K562 treated with DMSO at 1 percent for 12 hours (cell line): ENCODE data around the gene RGS16. TPM values are rescaled to one million over a fixed set of nuclear protein-coding genes. Genes with fewer than 3 reads are reported as not detected.

Source experiments
- total RNA-seq: library from RNA; unstranded; fragments of 300-600 nt; gene quantifications from 2 replicates; pipeline ENCODE4 v1.2.3, GENCODE V29; 2022; ENCODE audit not compliant: insufficient read depth

The RGS16 gene, protein sequence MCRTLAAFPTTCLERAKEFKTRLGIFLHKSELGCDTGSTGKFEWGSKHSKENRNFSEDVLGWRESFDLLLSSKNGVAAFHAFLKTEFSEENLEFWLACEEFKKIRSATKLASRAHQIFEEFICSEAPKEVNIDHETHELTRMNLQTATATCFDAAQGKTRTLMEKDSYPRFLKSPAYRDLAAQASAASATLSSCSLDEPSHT
- 0.89 and 1.6 TPM in 2 replicates for total RNA-seq

DNA sequence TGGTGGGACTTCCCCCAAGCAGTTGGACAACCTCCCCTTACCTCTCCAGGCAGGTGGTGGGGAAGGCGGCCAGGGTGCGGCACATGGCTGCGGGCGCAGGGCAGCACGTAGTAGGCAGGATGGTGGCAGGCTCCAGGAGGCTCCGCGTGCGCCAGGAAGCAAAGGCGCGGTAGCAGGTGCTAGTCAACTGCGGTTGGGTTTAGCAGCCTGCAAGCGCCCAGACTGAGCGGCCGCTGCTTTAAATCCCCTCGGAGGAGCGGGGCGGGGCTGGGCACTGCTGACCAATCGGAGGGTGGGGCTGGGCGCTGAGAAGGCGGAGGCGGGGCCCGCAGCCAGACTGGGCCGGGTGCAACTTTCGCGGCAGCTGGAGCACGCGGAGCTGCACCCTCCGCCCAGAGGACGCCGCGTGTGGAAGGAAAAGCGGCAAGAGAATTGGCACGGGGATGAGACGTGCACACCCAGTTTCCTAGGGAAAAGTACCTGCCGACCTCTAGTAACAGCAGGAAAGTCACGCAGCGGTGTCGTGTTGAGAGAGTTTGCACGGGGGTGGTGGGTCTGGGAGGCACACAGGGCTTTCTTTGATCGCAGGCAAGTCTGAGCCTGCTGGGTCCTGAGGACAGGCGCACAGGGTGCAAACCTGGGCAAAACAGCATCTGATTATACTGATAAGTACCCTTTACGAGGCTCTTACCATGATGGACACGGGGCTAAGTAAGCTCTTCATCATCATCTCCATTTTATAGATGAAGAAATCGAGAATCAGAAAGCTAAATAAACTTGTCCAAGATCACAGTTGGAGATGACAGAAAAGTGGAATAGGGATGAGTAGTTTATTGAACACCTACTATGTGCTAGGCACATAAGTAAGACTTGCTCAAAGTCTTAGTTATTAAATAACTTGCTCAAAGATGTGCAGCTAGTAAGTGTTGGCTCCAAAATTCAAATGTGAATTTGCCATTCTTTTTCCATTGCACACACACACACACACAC lies at the start of gene RGS16:
RGS16 (minus strand) TSS at position 215 of the 990 bp plus-strand sequence; CDS start at position 85, 130 bp downstream.

DNA sequence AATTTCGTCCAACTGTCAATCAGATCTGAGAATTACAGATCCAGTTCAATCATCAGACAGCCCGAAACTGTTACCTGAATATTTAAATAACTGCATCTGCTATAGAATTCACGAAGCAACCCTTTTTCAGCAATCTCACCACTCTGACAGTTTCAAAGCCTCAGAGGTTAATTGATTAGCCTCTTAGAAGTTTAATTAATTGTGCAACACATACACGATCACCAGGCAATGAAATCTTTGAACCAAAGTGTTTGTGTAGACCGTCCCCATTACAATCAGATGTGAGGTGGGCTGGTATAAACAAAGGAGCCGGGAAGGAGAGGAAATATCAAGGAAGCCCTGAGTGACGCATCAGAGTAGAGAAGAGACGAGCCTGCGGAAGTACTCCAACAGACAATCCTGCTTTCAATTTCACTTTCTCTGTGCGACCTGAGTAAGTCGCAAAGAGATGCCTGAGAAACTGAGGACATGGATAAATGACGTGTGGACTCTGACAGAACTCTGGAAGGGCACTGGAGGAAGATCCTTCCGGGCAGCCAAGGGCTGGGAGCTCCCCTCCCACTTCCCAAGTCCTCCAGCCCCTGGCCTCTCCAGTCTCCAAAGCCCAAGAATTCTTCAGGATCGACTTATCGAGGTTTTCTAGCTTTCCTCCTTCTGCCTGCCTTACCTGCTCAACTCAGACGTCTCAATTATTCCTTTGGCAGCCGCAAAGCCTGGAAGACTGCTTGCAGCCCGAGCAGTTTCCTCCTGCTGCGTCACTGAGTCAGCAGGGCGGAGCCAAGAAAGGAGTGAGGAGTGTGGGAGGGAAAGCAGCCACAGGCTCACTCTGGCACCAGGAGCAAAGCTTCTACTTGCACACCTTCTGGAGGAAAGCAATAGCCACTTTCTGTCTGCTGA lies 15.4 kb downstream of the RGS16 start, which contains the start of gene RNASEL:
RNASEL (minus strand) TSS at position 757 of the 897 bp plus-strand sequence. CDS start 2,450 bp downstream, outside the sequence.

Other genes with a start within 250 kb of the RGS16 start
- gene GLUL, start 212.6 kb downstream of the RGS16 start, total RNA-seq = 253 and 347 TPM in 2 replicates
- gene TEDDM1, start 203.7 kb downstream of the RGS16 start, total RNA-seq = not detected in 2 replicates
- not detected in 2 replicates for gene RGSL1, start 154.2 kb downstream of the RGS16 start, total RNA-seq
- 5.5 and 14.2 TPM in 2 replicates for gene RNASEL, start 15.1 kb downstream of the RGS16 start, total RNA-seq
- not detected in 2 replicates for gene RGS8, start 80.2 kb upstream of the RGS16 start, total RNA-seq
- gene NPL, start 185.4 kb upstream of the RGS16 start, total RNA-seq = 27.6 and 38.3 TPM in 2 replicates
- gene DHX9, start 235.0 kb upstream of the RGS16 start, total RNA-seq = 84.4 and 142 TPM in 2 replicates